IPS-18c (cell line): ENCODE measurements around the gene BBLN.

Source experiments
- H3K4me3 ChIP-seq: 2 replicates; pipeline ENCODE4 v1.7.0; 2013; ENCODE audit warnings: low read depth, mild to moderate bottlenecking, low read length, moderate library complexity; ENCODE audit not compliant: insufficient read depth
- H3K9me3 ChIP-seq: one replicate; pipeline ENCODE4 v1.6.1; 2013; ENCODE audit warnings: mild to moderate bottlenecking, low read length, moderate library complexity; ENCODE audit not compliant: control insufficient read depth, insufficient read depth

BBLN gene

DNA sequence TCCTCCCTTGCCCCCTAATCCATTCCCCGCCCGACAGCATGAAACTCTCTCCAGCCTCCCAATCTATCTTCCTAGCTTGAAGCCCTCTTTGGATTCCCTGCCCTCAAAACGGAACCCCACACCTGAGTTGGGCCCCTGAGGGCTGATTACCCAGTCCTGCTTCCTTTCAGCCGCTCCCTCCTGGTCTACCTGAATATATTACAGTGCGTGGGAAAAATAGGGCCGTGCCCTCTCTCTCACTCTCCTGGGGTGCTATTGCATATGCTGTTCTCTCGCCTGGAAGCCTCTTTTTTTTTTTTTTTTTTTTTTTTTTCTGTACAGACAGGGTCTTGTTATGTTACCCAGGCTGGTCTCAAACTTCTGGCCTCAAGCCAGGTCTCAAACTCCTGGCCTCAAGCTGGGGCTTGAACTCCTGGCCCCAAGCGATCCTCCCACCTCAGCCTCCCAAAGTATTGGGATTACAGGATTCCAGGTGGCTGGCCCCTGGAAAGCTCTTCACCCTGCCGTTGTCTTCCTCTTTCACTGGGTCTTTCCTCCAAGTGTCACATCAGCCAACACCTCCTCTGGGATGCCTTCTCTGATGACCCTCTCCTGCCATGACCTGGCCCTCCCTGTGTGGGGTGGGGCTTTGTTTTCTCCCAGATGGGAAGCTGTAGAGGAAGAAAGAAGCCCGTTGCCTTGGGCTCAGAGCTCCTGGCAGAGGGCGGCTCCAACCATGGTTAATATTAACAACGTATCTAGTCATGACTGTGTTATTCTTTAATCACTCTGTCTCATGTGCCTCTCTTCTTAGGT lies 51.3 kb downstream of the BBLN start:
- Histone ChIP-seq H3K4me3 (no peak overlapping the region), H3K9me3 (no peaks in the 10 kb centered on the region)

DNA sequence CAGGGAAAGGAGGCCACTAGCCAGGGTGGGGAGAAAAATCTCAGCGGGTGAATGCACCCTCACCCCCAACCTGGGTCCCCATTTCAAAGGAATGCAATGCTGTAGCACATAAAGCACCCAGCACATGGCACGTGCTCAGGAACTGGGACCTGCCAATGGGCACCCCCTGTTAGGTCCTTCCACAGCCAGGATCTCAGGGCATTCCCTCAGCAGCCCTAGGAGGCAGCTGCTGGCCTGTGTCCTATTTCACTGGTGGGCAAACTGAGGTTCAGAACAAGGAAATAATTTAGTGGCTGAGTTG lies 51.9 kb downstream of the BBLN start:
- no peak overlapping the region for H3K4me3 ChIP-seq

More for the DNA sequence above, 51.9 kb downstream of the BBLN start:
- H3K9me3 ChIP-seq, result no peaks in the 10 kb centered on the region
